Adrenal gland (tissue), 12 donors: ENCODE results near the gene AK8. TPM values are rescaled to one million over a fixed set of nuclear protein-coding genes. Genes with fewer than 3 reads are reported as not detected.

Experiments used
- DNase-seq, 7 donors: peaks; one replicate each; pipeline ENCODE4 v3.0.0-alpha.2; 2019 to 2020
- H3K27ac ChIP-seq, 5 donors: fragments of 200-600 bp; sonication (generic) in 4 of 5; 1 replicate in 3 of 5; 2 replicates in 2 of 5; pipeline versions ENCODE4 v1.5.1 to v1.8.0; 2016 to 2020; ENCODE audit warnings: mild to moderate bottlenecking in 1 of 5
- H3K27me3 ChIP-seq: fragments of 200-600 bp; 2 replicates; pipeline ENCODE4 v1.8.0; 2021
- H3K36me3 ChIP-seq, 2 donors: fragments of 200-600 bp; replicated peaks in 1 of 2; 1 replicate in 1 of 2; 2 replicates in 1 of 2; pipeline versions ENCODE4 v1.5.1 to v1.8.0; 2018 to 2022
- H3K4me1 ChIP-seq, 2 donors: fragments of 200-600 bp; replicated peaks in 1 of 2; 1 replicate in 1 of 2; 2 replicates in 1 of 2; pipeline versions ENCODE4 v1.5.1 to v1.8.0; 2018 to 2021
- H3K4me3 ChIP-seq, 4 donors: fragments of 200-600 bp; sonication (generic) in 3 of 4; one replicate each; pipeline ENCODE4 v1.5.1; 2016 to 2018
- H3K9me3 ChIP-seq, 3 donors: fragments of 200-600 bp; sonication (generic) in 1 of 3; replicated peaks in 1 of 3; 1 replicate in 2 of 3; 2 replicates in 1 of 3; pipeline versions ENCODE4 v1.5.1 to v1.8.0; 2016 to 2021
- CTCF ChIP-seq, 6 experiments: fragments of 450-650 bp in 4 of 6; fragments of 200-600 bp in 2 of 6; sonication (generic) in 1 of 6; IDR thresholded peaks; 1 replicate in 5 of 6; 2 replicates in 1 of 6; pipeline versions ENCODE4 v1.5.1 to v1.8.0; 2016 to 2021; ENCODE audit warnings: antibody characterized with exemption in 6 of 6, mild to moderate bottlenecking in 2 of 6, moderate library complexity in 1 of 6
- POLR2A ChIP-seq, 2 donors: fragments of 450-650 bp; IDR thresholded peaks; one replicate each; pipeline ENCODE4 v1.6.1; 2017; ENCODE audit warnings: antibody characterized with exemption in 2 of 2, mild to moderate bottlenecking in 2 of 2, moderate library complexity in 1 of 2
- WGBS, 4 donors: extraction: QIAGEN DNeasy Blood & Tissue Kit in 2 of 4; methylation state at CpG; one replicate each; pipeline versions ENCODE4 v1.1.5 to v1.1.7; 2013 to 2017; 5-methylcytosine and 5-hydroxymethylcytosine counted together
- intact Hi-C, 2 donors: fragments of 100-400 bp; cut with DNase I; formaldehyde crosslinking; loops; one replicate each; pipeline versions ENCODE4 v1.14.1 to v1.15.0; 2022 to 2023
- polyA plus RNA-seq, 3 donors: library from polyadenylated mRNA; stranded (reverse); fragments of 200-250 nt in 2 of 3; fragments of 350-450 nt in 1 of 3; fragmentation: Illumina TruSeq in 1 of 3; extraction: RNeasy Lipid Tissue Mini Kit (QIAGEN cat#74804) in 1 of 3; gene quantifications; one replicate each; pipeline ENCODE4 v1.2.3, GENCODE V29; 2013 to 2014
- total RNA-seq, 9 donors: library from RNA; depleted of rRNA in 4 of 9; stranded (reverse); fragments of >200 nt in 4 of 9; fragments of 120-200 nt in 1 of 9; fragmentation: NEBNext Ultra II Directional in 1 of 9; extraction: Animal tissue kit (Norgen Biotek cat#: 25700) in 1 of 9; gene quantifications; one replicate each; pipeline versions ENCODE4 v1.1.0 to v1.2.4, GENCODE V29; 2013 to 2023
- donor health status: healthy with polysubstance abuse.
- donor health status: Bipolar disorder and iron deficiency.
- donor health status: DM: yes; HTN: yes; CAD: no.
- donor health status: DM: no; HTN: no; CAD: no.
- donor health status: DM: no; HTN: no; CAD: no.
- donor health status: DM: yes; HTN: yes; CAD: no.

Gene AK8
- total and polyA plus RNA-seq, 12 donors: 0.69 to 6.0 (median 1.5) TPM

GRCh38 chr9:132770770-132771310, 107.2 kb downstream of the AK8 start:
- H3K9me3 ChIP-seq: no peaks in the 10 kb centered on the region
- peak overlapping the region in 3 of 5 donors; percentile 63 to 91 (median 89) for H3K27ac ChIP-seq
- H3K27me3 ChIP-seq: no peaks in the 10 kb centered on the region
- 52 to 79% (median 77%) methylated on average over 2 to 10 of the region's 10 CpGs for WGBS, 4 donors
- no peaks in the 10 kb centered on the region for H3K36me3 ChIP-seq
- no peak for TF ChIP-seq CTCF (IDR thresholded peaks at IDR 0.05)
- TF ChIP-seq POLR2A (IDR thresholded peaks at IDR 0.05): no peak
- DNase-seq: peak in 3 of 7 donors; percentile 11 to 41 (median 15)
- H3K4me3 ChIP-seq: peak overlapping the region in 1 of 4 donors; percentile 83
- intact Hi-C loops: no loop called here
- H3K4me1 ChIP-seq: peaks cover 13 to 16% of the 10 kb centered on the region in 2 donors

DNA sequence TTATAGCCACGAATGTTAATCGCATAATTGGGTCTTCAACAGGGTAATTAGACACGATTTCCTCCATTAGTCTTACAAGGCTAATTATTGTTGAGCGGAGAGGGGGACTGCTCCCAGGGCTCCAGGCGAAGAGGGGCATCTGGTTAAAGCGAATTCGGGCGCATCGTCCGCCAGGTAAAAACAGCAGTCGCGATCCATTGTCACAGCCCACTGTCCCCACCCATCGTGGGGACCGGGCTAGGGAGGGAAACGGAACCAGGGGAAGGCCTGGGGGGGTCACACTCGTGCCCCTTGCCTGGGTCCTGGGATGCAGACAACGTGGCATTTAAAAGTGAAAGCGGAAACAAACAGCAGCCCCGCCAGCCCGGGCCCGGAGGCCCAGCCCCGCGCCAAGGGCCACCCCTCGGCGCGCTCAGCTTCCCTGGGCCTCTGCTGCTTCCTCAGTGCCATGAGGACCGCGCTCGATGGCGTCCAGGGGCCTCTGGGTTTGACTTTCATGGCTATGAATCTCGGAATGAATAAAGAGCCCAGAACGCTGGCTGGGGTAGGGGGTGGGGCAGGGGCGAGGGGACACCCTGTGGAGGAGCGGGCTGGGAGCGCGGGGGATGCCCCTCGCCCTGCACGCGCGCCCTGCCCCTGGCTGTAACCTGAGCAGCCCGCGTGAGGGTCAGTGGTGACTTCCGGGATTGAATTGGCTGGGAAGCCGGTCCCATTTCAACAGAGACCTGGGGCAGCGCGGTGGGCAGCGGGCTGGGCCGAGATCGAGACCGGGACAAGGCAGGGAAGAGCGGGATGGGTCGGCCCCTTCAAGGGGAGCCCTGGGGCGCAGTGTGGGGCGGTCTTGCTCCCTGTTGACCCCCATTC, 107.9 kb downstream of the AK8 start:
- 2 to 5% (median 3%) methylated on average over 17 to 54 of the region's 54 CpGs for WGBS, 4 donors
- H3K27ac ChIP-seq: peak overlapping the region; percentile 20 to 91 (median 63)
- intact Hi-C loops: no loop called here
- TF ChIP-seq POLR2A (IDR thresholded peaks at IDR 0.05) (peak in 1 of 2 donors; percentile 42), CTCF (IDR thresholded peaks at IDR 0.05) (no peak)
- H3K4me1 ChIP-seq: peaks cover 13 to 16% of the 10 kb centered on the region in 2 donors
- peak; percentile 62 to 84 (median 70) for DNase-seq
- H3K36me3 ChIP-seq: no peaks in the 10 kb centered on the region
- no peaks in the 10 kb centered on the region for H3K9me3 ChIP-seq
- no peaks in the 10 kb centered on the region for H3K27me3 ChIP-seq
- H3K4me3 ChIP-seq: peak overlapping the region; percentile 43 to 89 (median 78)

- intact Hi-C loops: no loop called here
- peak; percentile 53 to 85 (median 64) for DNase-seq
- TF ChIP-seq POLR2A (IDR thresholded peaks at IDR 0.05): peak in 1 of 2 donors; percentile 35
- TF ChIP-seq CTCF (IDR thresholded peaks at IDR 0.05): peak; percentile 30 to 59 (median 52)
- Histone ChIP-seq H3K36me3 (no peaks in the 10 kb centered on the region), H3K4me3 (peak overlapping the region; percentile 43 to 89 (median 78)), H3K4me1 (peaks cover 13 to 16% of the 10 kb centered on the region in 2 donors), H3K27me3 (no peaks in the 10 kb centered on the region), H3K9me3 (no peaks in the 10 kb centered on the region), H3K27ac (peak overlapping the region; percentile 20 to 91 (median 63))
- 0 to 2% (median 1%) methylated on average over 15 to 25 of the region's 25 CpGs for WGBS, 4 donors
Observed at GRCh38 chr9:132768932-132769905, 108.9 kb downstream of the AK8 start.
